ENCODE results near the gene CTNNA2. TPM values are rescaled to one million over a fixed set of nuclear protein-coding genes. Genes with fewer than 3 reads are reported as not detected.
A peak's percentile ranks its signal among the peaks of the same experiment; 100 is the strongest.

The CTNNA2 gene
- total RNA-seq, 6 donors from 2014 or later: not detected

DNA sequence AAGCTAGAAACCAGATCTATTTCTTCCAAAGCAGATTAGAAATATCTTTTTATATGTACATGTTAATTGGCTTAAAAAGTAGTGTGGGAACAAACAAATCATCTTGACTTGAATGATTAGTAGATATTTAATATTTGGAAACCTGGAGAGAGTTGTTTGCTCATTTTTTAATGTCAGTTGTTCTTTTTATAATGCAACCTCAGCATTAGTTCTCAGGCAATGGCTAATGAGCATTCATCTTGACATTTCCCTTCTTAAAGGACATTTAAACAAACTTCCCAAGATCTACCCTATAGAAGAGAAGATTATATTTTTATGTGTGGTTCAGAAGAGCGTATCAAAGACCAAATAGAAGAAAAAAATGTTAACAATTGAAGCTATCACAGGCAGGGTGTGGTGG, 334.0 kb downstream of the CTNNA2 start:
- TF ChIP-seq, protein P1, sequence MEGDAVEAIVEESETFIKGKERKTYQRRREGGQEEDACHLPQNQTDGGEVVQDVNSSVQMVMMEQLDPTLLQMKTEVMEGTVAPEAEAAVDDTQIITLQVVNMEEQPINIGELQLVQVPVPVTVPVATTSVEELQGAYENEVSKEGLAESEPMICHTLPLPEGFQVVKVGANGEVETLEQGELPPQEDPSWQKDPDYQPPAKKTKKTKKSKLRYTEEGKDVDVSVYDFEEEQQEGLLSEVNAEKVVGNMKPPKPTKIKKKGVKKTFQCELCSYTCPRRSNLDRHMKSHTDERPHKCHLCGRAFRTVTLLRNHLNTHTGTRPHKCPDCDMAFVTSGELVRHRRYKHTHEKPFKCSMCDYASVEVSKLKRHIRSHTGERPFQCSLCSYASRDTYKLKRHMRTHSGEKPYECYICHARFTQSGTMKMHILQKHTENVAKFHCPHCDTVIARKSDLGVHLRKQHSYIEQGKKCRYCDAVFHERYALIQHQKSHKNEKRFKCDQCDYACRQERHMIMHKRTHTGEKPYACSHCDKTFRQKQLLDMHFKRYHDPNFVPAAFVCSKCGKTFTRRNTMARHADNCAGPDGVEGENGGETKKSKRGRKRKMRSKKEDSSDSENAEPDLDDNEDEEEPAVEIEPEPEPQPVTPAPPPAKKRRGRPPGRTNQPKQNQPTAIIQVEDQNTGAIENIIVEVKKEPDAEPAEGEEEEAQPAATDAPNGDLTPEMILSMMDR (IDR thresholded peaks at IDR 0.05): no peak
- TF ChIP-seq POLR2A (IDR thresholded peaks at IDR 0.05) (no peak), POLR2AphosphoS5 (IDR thresholded peaks at IDR 0.05) (no peak), EP300 (IDR thresholded peaks at IDR 0.05) (no peak)
- no peak for DNase-seq
- H3K9me3 ChIP-seq: no peaks in the 10 kb centered on the region
- no peak overlapping the region for H3K4me3 ChIP-seq
- no peaks in the 10 kb centered on the region for H3K36me3 ChIP-seq
- WGBS, 2 donors: 65 to 88% methylated on average over 1 of the region's 1 CpG
- no peak for ATAC-seq (ENCODE audit: low FRiP score in 2 of 2)
- no peak overlapping the region for H3K27ac ChIP-seq
- H3K4me1 ChIP-seq: no peaks in the 10 kb centered on the region
- H3K27me3 ChIP-seq: no peaks in the 10 kb centered on the region

DNA sequence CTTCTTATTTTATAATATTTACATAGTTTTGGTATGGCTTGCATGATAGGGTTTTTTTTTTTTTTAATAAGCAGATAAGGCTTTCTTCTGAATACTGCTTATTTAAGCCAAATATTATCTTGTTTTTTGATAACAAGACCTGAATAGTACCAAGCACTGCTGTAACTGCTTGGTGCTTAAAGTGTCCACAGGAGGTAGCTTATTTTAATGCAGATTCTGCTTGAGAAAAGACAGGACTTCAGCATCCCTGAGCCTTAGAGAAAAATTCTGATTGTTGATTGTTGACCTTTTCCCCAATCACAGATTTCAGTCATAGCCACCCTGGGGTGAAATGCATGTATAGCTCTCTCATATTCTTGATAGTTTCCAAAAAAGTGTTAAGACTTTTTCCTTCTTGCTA, 336.4 kb downstream of the CTNNA2 start:
- no peak for TF ChIP-seq POLR2AphosphoS5 (IDR thresholded peaks at IDR 0.05)
- no peak for TF ChIP-seq EP300 (IDR thresholded peaks at IDR 0.05)
- DNase-seq: no peak
- Histone ChIP-seq H3K4me3 (no peak overlapping the region), H3K27ac (no peak overlapping the region), H3K9me3 (no peaks in the 10 kb centered on the region), H3K27me3 (no peaks in the 10 kb centered on the region), H3K4me1 (no peaks in the 10 kb centered on the region), H3K36me3 (no peaks in the 10 kb centered on the region)
- no peak for ATAC-seq (ENCODE audit: low FRiP score in 2 of 2)

GRCh38 chr2:79849949-79850348, 337.1 kb downstream of the CTNNA2 start:
- H3K27me3 ChIP-seq: no peaks in the 10 kb centered on the region
- TF ChIP-seq EP300 (IDR thresholded peaks at IDR 0.05) (no peak), POLR2A (IDR thresholded peaks at IDR 0.05) (no peak), POLR2AphosphoS5 (IDR thresholded peaks at IDR 0.05) (no peak)
- TF ChIP-seq, protein P1 (IDR thresholded peaks at IDR 0.05): no peak
- no peak overlapping the region for H3K4me3 ChIP-seq
- DNase-seq (no peak), ATAC-seq (ENCODE audit: low FRiP score in 2 of 2) (no peak)
- WGBS, 2 donors: 85 to 88% methylated on average over 1 of the region's 1 CpG
- no peaks in the 10 kb centered on the region for H3K36me3 ChIP-seq
- H3K27ac ChIP-seq: no peak overlapping the region
- no peaks in the 10 kb centered on the region for H3K4me1 ChIP-seq
- H3K9me3 ChIP-seq: no peaks in the 10 kb centered on the region

GRCh38 chr2:79850912-79851311, 338.1 kb downstream of the CTNNA2 start:
- Histone ChIP-seq H3K9me3 (no peaks in the 10 kb centered on the region), H3K4me3 (no peak overlapping the region), H3K36me3 (no peaks in the 10 kb centered on the region), H3K27me3 (no peaks in the 10 kb centered on the region), H3K4me1 (no peaks in the 10 kb centered on the region), H3K27ac (no peak overlapping the region)
- DNase-seq (no peak), ATAC-seq (ENCODE audit: low FRiP score in 2 of 2) (no peak)
- no peak for TF ChIP-seq EP300 (IDR thresholded peaks at IDR 0.05)
- TF ChIP-seq, protein P1 (IDR thresholded peaks at IDR 0.05): no peak
- no peak for TF ChIP-seq POLR2A (IDR thresholded peaks at IDR 0.05)
- no peak for TF ChIP-seq POLR2AphosphoS5 (IDR thresholded peaks at IDR 0.05)

GRCh38 chr2:79855264-79856006, 342.6 kb downstream of the CTNNA2 start:
- H3K27me3 ChIP-seq: no peaks in the 10 kb centered on the region
- H3K4me3 ChIP-seq: no peak overlapping the region
- H3K27ac ChIP-seq: no peak overlapping the region
- no peaks in the 10 kb centered on the region for H3K9me3 ChIP-seq
- no peak for DNase-seq
- no peaks in the 10 kb centered on the region for H3K4me1 ChIP-seq
- ATAC-seq (ENCODE audit: low FRiP score in 2 of 2): peak in 1 of 2 donors; percentile 13
- H3K36me3 ChIP-seq: no peaks in the 10 kb centered on the region
- WGBS, 2 donors: 60% methylated on average over 10 of the region's 10 CpGs
- TF ChIP-seq, protein P1 (IDR thresholded peaks at IDR 0.05): no peak
- TF ChIP-seq EP300 (IDR thresholded peaks at IDR 0.05): no peak
- no peak for TF ChIP-seq POLR2AphosphoS5 (IDR thresholded peaks at IDR 0.05)
- TF ChIP-seq POLR2A (IDR thresholded peaks at IDR 0.05): no peak
